ENCODE results near the gene CT47C1.
A peak's percentile ranks its signal among the peaks of the same experiment; 100 is the strongest.

Gene CT47C1

DNA sequence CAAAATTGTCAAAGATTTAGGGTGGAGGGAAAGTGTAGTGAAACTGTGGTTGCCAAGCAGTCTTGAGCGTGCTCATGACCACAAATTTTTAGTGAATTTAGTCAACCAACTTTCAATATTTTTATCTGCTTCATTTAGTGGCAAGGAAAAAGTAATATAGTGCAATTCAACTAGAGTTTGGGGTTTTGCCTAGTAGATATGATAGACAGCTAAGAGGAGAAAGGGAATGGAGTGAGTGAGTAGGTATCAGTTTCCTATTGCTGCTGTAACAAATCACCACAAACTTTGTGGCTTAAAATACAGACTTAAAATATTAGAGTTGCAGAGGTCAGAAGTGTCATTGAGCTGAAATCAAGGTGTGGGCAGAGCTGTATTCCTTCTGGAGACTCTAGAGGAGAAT lies 3.7 kb upstream of the CT47C1 start:
- ChIA-PET POLR2A (no interaction called here), CTCF (interaction anchor here (0.7 to 7.7 kb wide), 4 partner anchors 64 to 285 kb away, joined by 3 to 42 read pairs (median 18); no protein-coding TSS in a partner anchor)
- Histone ChIP-seq H3K9me3 (ENCODE audit: control insufficient read depth, insufficient read depth, low read depth, low read length) (no peaks in the 10 kb centered on the region), H3K27ac (ENCODE audit: extremely low read depth, low read depth, low read length) (no peak overlapping the region), H3K4me1 (ENCODE audit: control insufficient read depth, insufficient read depth, low read length) (no peaks in the 10 kb centered on the region), H3K4me3 (ENCODE audit: low read depth, low read length) (no peak overlapping the region), H3K36me3 (ENCODE audit: control insufficient read depth in 2 of 2, insufficient read depth in 1 of 2, low read length in 2 of 2) (no peaks in the 10 kb centered on the region)
- no peak for TF ChIP-seq ZXDB (tag by site-specific recombination; IDR thresholded peaks at IDR 0.05)
- peak; percentile 23; the same call in 1 of the 2 replicates for TF ChIP-seq PRDM1 (tag by site-specific recombination; IDR thresholded peaks at IDR 0.05)

DNA sequence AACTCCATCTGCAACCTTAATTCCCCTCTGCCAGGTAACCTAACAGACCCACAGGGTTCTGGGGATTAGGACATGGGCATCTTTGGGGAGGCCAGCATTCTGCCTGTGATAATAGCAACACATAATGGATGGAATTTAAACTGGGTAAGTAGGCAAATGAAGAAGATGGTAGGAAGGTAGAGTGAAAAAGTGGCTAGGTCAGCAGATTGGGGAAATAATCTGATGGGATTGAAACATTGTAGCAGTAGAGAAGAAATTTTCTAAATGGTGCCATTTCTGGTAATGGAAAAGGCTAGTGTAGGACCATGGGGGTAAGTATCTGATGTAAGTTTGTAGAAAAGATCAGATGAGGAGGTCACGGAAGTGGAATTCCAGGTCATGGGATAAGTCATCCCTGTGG lies 3.0 kb upstream of the CT47C1 start:
- CTCF ChIA-PET: interaction anchor here (0.7 to 7.7 kb wide), 3 partner anchors 65 to 284 kb away, joined by 3 to 42 read pairs (median 4); no protein-coding TSS in a partner anchor

DNA sequence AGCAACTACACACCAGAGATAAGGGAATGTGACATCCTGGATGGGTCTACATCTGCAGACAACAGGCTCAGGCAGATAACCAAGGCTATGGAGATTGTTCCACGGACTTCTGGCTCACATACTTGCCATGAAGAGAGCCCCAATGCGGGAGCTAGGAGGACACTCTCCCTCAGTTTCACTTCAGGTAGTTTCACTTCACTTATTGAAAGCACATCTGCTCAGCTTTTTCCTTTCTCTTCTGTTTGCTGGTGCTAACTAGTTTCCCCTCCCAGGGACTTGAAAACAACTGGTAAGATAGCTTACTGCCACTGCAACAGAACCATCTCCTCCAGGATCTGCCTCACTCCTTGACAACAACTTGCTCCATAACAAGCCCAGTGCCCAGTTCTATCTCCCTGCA lies 1.4 kb upstream of the CT47C1 start:
- no peak for TF ChIP-seq ZNF391 (tag by site-specific recombination; IDR thresholded peaks at IDR 0.05; ENCODE audit: borderline replicate concordance, low read depth)
- TF ChIP-seq HOXC10 (CRISPR knock-in tag; IDR thresholded peaks at IDR 0.05): no peak
- TF ChIP-seq ZNF292 (tag by site-specific recombination; IDR thresholded peaks at IDR 0.05; ENCODE audit: borderline replicate concordance, low read depth): no peak
- TF ChIP-seq ZNF521 (tag by site-specific recombination; IDR thresholded peaks at IDR 0.05): no peak
- Histone ChIP-seq H3K4me3 (ENCODE audit: low read depth, low read length) (no peak overlapping the region), H3K4me1 (ENCODE audit: control insufficient read depth, insufficient read depth, low read length) (no peaks in the 10 kb centered on the region), H3K9me3 (ENCODE audit: control insufficient read depth, insufficient read depth, low read depth, low read length) (no peaks in the 10 kb centered on the region), H3K27ac (ENCODE audit: extremely low read depth, low read depth, low read length) (no peak overlapping the region), H3K36me3 (ENCODE audit: control insufficient read depth in 2 of 2, insufficient read depth in 1 of 2, low read length in 2 of 2) (no peaks in the 10 kb centered on the region)
- ChIA-PET POLR2A (no interaction called here), CTCF (interaction anchor here (0.6 to 1.2 kb wide), 4 partner anchors 11 to 458 kb away, joined by 3 to 4 read pairs (median 3); no protein-coding TSS in a partner anchor)

More for the DNA sequence above, 3.0 kb upstream of the CT47C1 start:
- Histone ChIP-seq H3K4me3 (ENCODE audit: low read depth, low read length) (no peak overlapping the region), H3K9me3 (ENCODE audit: control insufficient read depth, insufficient read depth, low read depth, low read length) (no peaks in the 10 kb centered on the region), H3K4me1 (ENCODE audit: control insufficient read depth, insufficient read depth, low read length) (no peaks in the 10 kb centered on the region), H3K27ac (ENCODE audit: extremely low read depth, low read depth, low read length) (no peak overlapping the region), H3K36me3 (ENCODE audit: control insufficient read depth in 2 of 2, insufficient read depth in 1 of 2, low read length in 2 of 2) (no peaks in the 10 kb centered on the region)
- TF ChIP-seq ZNF335 (tag by site-specific recombination; conservative IDR thresholded peaks at IDR 0.05) (no peak), ZNF704 (tag by site-specific recombination; IDR thresholded peaks at IDR 0.05) (no peak), SCRT1 (tag by site-specific recombination; IDR thresholded peaks at IDR 0.05; ENCODE audit: borderline replicate concordance) (no peak), ZBTB49 (tag by site-specific recombination; IDR thresholded peaks at IDR 0.05; ENCODE audit: low read depth) (no peak)
- POLR2A ChIA-PET: no interaction called here

- no peaks in the 10 kb centered on the region for H3K9me3 ChIP-seq (ENCODE audit: control insufficient read depth, insufficient read depth, low read depth, low read length)
- TF ChIP-seq, protein P1, sequence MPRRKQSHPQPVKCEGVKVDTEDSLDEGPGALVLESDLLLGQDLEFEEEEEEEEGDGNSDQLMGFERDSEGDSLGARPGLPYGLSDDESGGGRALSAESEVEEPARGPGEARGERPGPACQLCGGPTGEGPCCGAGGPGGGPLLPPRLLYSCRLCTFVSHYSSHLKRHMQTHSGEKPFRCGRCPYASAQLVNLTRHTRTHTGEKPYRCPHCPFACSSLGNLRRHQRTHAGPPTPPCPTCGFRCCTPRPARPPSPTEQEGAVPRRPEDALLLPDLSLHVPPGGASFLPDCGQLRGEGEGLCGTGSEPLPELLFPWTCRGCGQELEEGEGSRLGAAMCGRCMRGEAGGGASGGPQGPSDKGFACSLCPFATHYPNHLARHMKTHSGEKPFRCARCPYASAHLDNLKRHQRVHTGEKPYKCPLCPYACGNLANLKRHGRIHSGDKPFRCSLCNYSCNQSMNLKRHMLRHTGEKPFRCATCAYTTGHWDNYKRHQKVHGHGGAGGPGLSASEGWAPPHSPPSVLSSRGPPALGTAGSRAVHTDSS (tag by site-specific recombination; IDR thresholded peaks at IDR 0.05): peak; percentile 72
- TF ChIP-seq ZNF184 (tag by site-specific recombination; IDR thresholded peaks at IDR 0.05): no peak
- CTCF ChIA-PET: no interaction called here
Measured at GRCh38 chrX:119073200-119073905, 560 bp downstream of the CT47C1 start.

More at GRCh38 chrX:119073200-119073905, 560 bp downstream of the CT47C1 start:
- Histone ChIP-seq H3K4me3 (ENCODE audit: low read depth, low read length) (no peak overlapping the region), H3K4me1 (ENCODE audit: control insufficient read depth, insufficient read depth, low read length) (no peaks in the 10 kb centered on the region), H3K36me3 (ENCODE audit: control insufficient read depth in 2 of 2, insufficient read depth in 1 of 2, low read length in 2 of 2) (no peaks in the 10 kb centered on the region), H3K27ac (ENCODE audit: extremely low read depth, low read depth, low read length) (no peak overlapping the region)
- POLR2A ChIA-PET: no interaction called here
